HCT116 (cell line): ENCODE results near the gene RBBP8. TPM values are rescaled to one million over a fixed set of nuclear protein-coding genes. Genes with fewer than 3 reads are reported as not detected.

Source experiments
- ATAC-seq: fragments of 200-7000 bp; cut with Tn5 transposase; 2 replicates; pipeline ENCODE4 v1.9.1; 2020; ENCODE audit warnings: mild to moderate bottlenecking, moderate library complexity
- BruUV-seq: library from RNA; stranded (reverse); fragments of 400-500 nt; replicated peaks from 2 replicates; lab custom pipeline; 2021; lab: Mats Ljungman, UMichigan
- CTCF ChIA-PET: fragments of 300-600 bp; sonication (Branson Sonifier 250); formaldehyde crosslinking; loops from one replicate; lab custom pipeline; 2021; ENCODE audit warnings: antibody characterized with exemption; lab: Charles Lee
- POLR2A ChIA-PET: fragments of 300-600, 350-600 bp; sonication (Branson Sonifier 250); formaldehyde crosslinking; loops from one replicate; lab custom pipeline; 2021; ENCODE audit warnings: antibody characterized with exemption; lab: Charles Lee
- RAD21 ChIA-PET, 2 experiments: fragments of 300-600 bp; sonication (Branson Sonifier 250); formaldehyde crosslinking; loops; one replicate each; lab custom pipeline; 2023; ENCODE audit warnings: low total read pairs in 2 of 2; ENCODE audit not compliant: uncharacterized antibody in 2 of 2, unreplicated experiment in 2 of 2, low non-redundant PET in 1 of 2; lab: Charles Lee
- DNase-seq: peaks from one replicate; pipeline ENCODE4 v3.0.0-alpha.2; 2010; ENCODE audit warnings: low read depth, low spot score
- H2AFZ ChIP-seq: fragments of 200-600 bp; shearing (Covaris generic), sonication (generic); 2 replicates; pipeline ENCODE4 v1.6.1; 2017; ENCODE audit warnings: low read depth, mixed run types, mixed read lengths, antibody characterized with exemption, low read length; ENCODE audit not compliant: poor library complexity, severe bottlenecking
- H3K27ac ChIP-seq: 2 replicates; pipeline ENCODE4 v1.5.1; 2012; ENCODE audit warnings: low read depth, low read length
- H3K27me3 ChIP-seq: fragments of 200-600 bp; sonication (generic); 2 replicates; pipeline ENCODE4 v1.6.1; 2016; ENCODE audit warnings: mixed run types, low read length, mixed read lengths; ENCODE audit not compliant: insufficient read depth
- H3K36me3 ChIP-seq, 2 experiments: fragments of 200-500 bp in 1 of 2; fragments of 200-600 bp in 1 of 2; sonication (Bioruptor generic) in 1 of 2; sonication (generic) in 1 of 2; 2 replicates each; pipeline versions ENCODE4 v1.5.1 to v1.6.1; 2014 to 2016; ENCODE audit warnings: low read length in 2 of 2, inconsistent platforms in 1 of 2, mixed read lengths in 1 of 2, mixed run types in 1 of 2; ENCODE audit not compliant: insufficient read depth in 2 of 2, control insufficient read depth in 1 of 2
- H3K4me1 ChIP-seq, 2 experiments: fragments of 200-600 bp in 1 of 2; sonication (generic) in 1 of 2; 2 replicates each; pipeline versions ENCODE4 v1.5.1 to v1.6.1; 2012 to 2017; ENCODE audit warnings: low read length in 2 of 2, inconsistent platforms in 1 of 2, mild to moderate bottlenecking in 1 of 2, mixed read lengths in 1 of 2, mixed run types in 1 of 2, moderate library complexity in 1 of 2; ENCODE audit not compliant: insufficient read depth in 2 of 2, control insufficient read depth in 1 of 2
- H3K4me2 ChIP-seq: fragments of 200-600 bp; sonication (generic); 2 replicates; pipeline ENCODE4 v1.6.1; 2017; ENCODE audit warnings: mixed run types, low read length, mixed read lengths
- H3K4me3 ChIP-seq, 2 experiments: fragments of 200-600 bp in 1 of 2; sonication (generic) in 1 of 2; replicated peaks in 1 of 2; 2 replicates each; pipeline ENCODE4 v1.5.1; 2011 to 2016; ENCODE audit warnings: low read length in 2 of 2, control low read depth in 1 of 2, low read depth in 1 of 2, mild to moderate bottlenecking in 1 of 2, mixed read lengths in 1 of 2, mixed run types in 1 of 2
- H3K79me2 ChIP-seq: fragments of 200-600 bp; sonication (generic); 2 replicates; pipeline ENCODE4 v1.6.1; 2017; ENCODE audit warnings: mild to moderate bottlenecking, mixed run types, low read length, moderate library complexity, mixed read lengths; ENCODE audit not compliant: insufficient read depth
- H3K9ac ChIP-seq: fragments of 200-600 bp; sonication (generic); 2 replicates; pipeline ENCODE4 v1.6.1; 2016; ENCODE audit warnings: low read length, mixed read lengths
- H3K9me2 ChIP-seq: fragments of 200-600 bp; sonication (generic), shearing (Covaris generic); 2 replicates; pipeline ENCODE4 v1.6.1; 2017; ENCODE audit warnings: mixed run types, mild to moderate bottlenecking, moderate library complexity; ENCODE audit not compliant: insufficient read depth
- H3K9me3 ChIP-seq, 2 experiments: fragments of 200-500 bp in 1 of 2; fragments of 200-600 bp in 1 of 2; sonication (Bioruptor generic) in 1 of 2; sonication (generic) in 1 of 2; 2 replicates each; pipeline ENCODE4 v1.6.1; 2014 to 2017; ENCODE audit warnings: low read length in 2 of 2, mixed read lengths in 2 of 2, inconsistent platforms in 1 of 2, low read depth in 1 of 2, mild to moderate bottlenecking in 1 of 2, mixed run types in 1 of 2, moderate library complexity in 1 of 2; ENCODE audit not compliant: control insufficient read depth in 1 of 2, insufficient read depth in 1 of 2
- H4K20me1 ChIP-seq: fragments of 200-600 bp; sonication (generic), shearing (Covaris generic); 2 replicates; pipeline ENCODE4 v1.6.1; 2017; ENCODE audit warnings: mixed run types, mild to moderate bottlenecking, moderate library complexity; ENCODE audit not compliant: insufficient read depth
- CBX3 ChIP-seq: IDR thresholded peaks from 2 replicates; pipeline ENCODE4 v1.6.1; 2012; ENCODE audit warnings: low read depth
- CTCF ChIP-seq, 3 experiments: fragments of 200-600 bp in 1 of 3; sonication (generic) in 1 of 3; IDR thresholded peaks in 2 of 3; conservative IDR thresholded peaks in 1 of 3; 2 replicates each; pipeline ENCODE4 v1.5.1; 2012 to 2017; ENCODE audit warnings: low read depth in 2 of 3, low read length in 2 of 3, antibody characterized with exemption in 1 of 3, borderline replicate concordance in 1 of 3, control low read depth in 1 of 3, mild to moderate bottlenecking in 1 of 3, mixed read lengths in 1 of 3, mixed run types in 1 of 3, moderate library complexity in 1 of 3; ENCODE audit not compliant: insufficient read depth in 1 of 3
- EZH2 ChIP-seq: fragments of 200-600 bp; sonication (generic); IDR thresholded peaks from 2 replicates; pipeline ENCODE4 v1.6.1; 2017; ENCODE audit warnings: antibody characterized with exemption, mixed run types
- EZH2phosphoT487 ChIP-seq: fragments of 200-600 bp; IDR thresholded peaks from 2 replicates; pipeline ENCODE4 v1.6.1; 2018; ENCODE audit warnings: antibody characterized with exemption, borderline replicate concordance
- JUND ChIP-seq: IDR thresholded peaks from 2 replicates; pipeline ENCODE4 v1.6.1; 2012
- POLR2A ChIP-seq: IDR thresholded peaks from 2 replicates; pipeline ENCODE4 v1.7.0; 2011; ENCODE audit warnings: borderline replicate concordance; ENCODE audit not compliant: insufficient read depth, insufficient read length; ENCODE audit errors: extremely low read depth
- POLR2AphosphoS5 ChIP-seq: IDR thresholded peaks from 2 replicates; pipeline ENCODE4 v1.6.1; 2011; ENCODE audit warnings: mild to moderate bottlenecking, low read depth, low read length, moderate library complexity
- RAD21 ChIP-seq: IDR thresholded peaks from 2 replicates; pipeline ENCODE4 v1.6.1; 2012; ENCODE audit warnings: low read depth, mild to moderate bottlenecking
- REST ChIP-seq: IDR thresholded peaks from 2 replicates; pipeline ENCODE4 v1.6.1; 2012; ENCODE audit warnings: low read depth
- SP1 ChIP-seq: IDR thresholded peaks from 2 replicates; pipeline ENCODE4 v1.6.1; 2012; ENCODE audit warnings: low read depth
- SRF ChIP-seq: IDR thresholded peaks from 2 replicates; pipeline ENCODE4 v1.6.1; 2012; ENCODE audit warnings: low read depth
- ZFX ChIP-seq: fragments of 450-650 bp; IDR thresholded peaks from 2 replicates; pipeline ENCODE4 v1.6.1; 2017
- ZNF274 ChIP-seq: fragments of 200-500 bp; sonication (Bioruptor generic); IDR thresholded peaks from 2 replicates; pipeline ENCODE4 v1.6.1; 2014; ENCODE audit warnings: mild to moderate bottlenecking, low read depth, low read length, inconsistent platforms
- intact Hi-C: fragments of 100-400 bp; cut with micrococcal nuclease; formaldehyde crosslinking; loops from 2 replicates; pipeline ENCODE4 v1.10.0; 2022
- total RNA-seq: library from RNA; stranded (reverse); gene quantifications from one replicate; pipeline ENCODE4 v1.2.1, GENCODE V29; 2021; ENCODE audit not compliant: unreplicated experiment
- TF ChIP-seq, protein P1 (sequence below): IDR thresholded peaks from 2 replicates; pipeline ENCODE4 v1.6.1; 2012
- TF ChIP-seq, protein P2 (sequence below): IDR thresholded peaks from 2 replicates; pipeline ENCODE4 v1.6.1; 2012

RBBP8 gene
- total RNA-seq, 1 experiment from 2014 or later: 66.6 TPM

- ATAC-seq (no peak), DNase-seq (no peak)
- H3K9me2 ChIP-seq: no peaks in the 10 kb centered on the region
- H3K4me3 ChIP-seq: no peak overlapping the region
- no peak overlapping the region for H3K4me2 ChIP-seq
- H3K36me3 ChIP-seq: no peaks in the 10 kb centered on the region
- BruUV-seq: no TSS peak
- RAD21 ChIA-PET: no interaction called here
- H3K4me1 ChIP-seq: peaks cover 3 to 14% of the 10 kb centered on the region in 2 experiments; a peak in 3 of 4 replicates
- intact Hi-C loops: no loop called here
- no peak overlapping the region for H3K9ac ChIP-seq
- TF ChIP-seq CTCF (IDR thresholded peaks at IDR 0.05 in 2 of 3, conservative IDR thresholded peaks at IDR 0.05 in 1 of 3; ENCODE audit: borderline replicate concordance in 1 of 3, insufficient read depth in 1 of 3, low read depth in 2 of 3, low read length in 2 of 3) (no peak), REST (no peak), JUND (no peak), ZNF274 (no peak), CBX3 (no peak), EZH2phosphoT487 (no peak), POLR2A (no peak), SP1 (no peak), RAD21 (no peak), EZH2 (no peak), POLR2AphosphoS5 (no peak), SRF (no peak), ZFX (no peak)
- TF ChIP-seq, protein P1, sequence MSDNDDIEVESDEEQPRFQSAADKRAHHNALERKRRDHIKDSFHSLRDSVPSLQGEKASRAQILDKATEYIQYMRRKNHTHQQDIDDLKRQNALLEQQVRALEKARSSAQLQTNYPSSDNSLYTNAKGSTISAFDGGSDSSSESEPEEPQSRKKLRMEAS: no peak
- TF ChIP-seq, protein P2, sequence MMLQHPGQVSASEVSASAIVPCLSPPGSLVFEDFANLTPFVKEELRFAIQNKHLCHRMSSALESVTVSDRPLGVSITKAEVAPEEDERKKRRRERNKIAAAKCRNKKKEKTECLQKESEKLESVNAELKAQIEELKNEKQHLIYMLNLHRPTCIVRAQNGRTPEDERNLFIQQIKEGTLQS: no peak
- no peak overlapping the region for H2AFZ ChIP-seq
- no peaks in the 10 kb centered on the region for H3K27me3 ChIP-seq
- CTCF ChIA-PET: no interaction called here
- no peaks in the 10 kb centered on the region for H3K9me3 ChIP-seq
- POLR2A ChIA-PET: no interaction called here
- no peaks in the 10 kb centered on the region for H4K20me1 ChIP-seq
- no peaks in the 10 kb centered on the region for H3K79me2 ChIP-seq
- H3K27ac ChIP-seq: no peak overlapping the region
These were observed 103.6 kb downstream of the RBBP8 start for GRCh38 chr18:23036660-23037201.
